GM10248 (cell line): ENCODE measurements around the gene TMEM217.

Experiments used
- CTCF ChIA-PET: fragments of 300-600 bp; sonication (Branson Sonifier 250); formaldehyde crosslinking; extraction: SDS; loops from one replicate; lab custom pipeline; 2021; ENCODE audit warnings: antibody characterized with exemption; lab: Yijun Ruan, JAX
- POLR2A ChIA-PET: fragments of 350-650 bp; sonication (Branson Sonifier 250); formaldehyde crosslinking; extraction: SDS; loops from one replicate; lab custom pipeline; 2020; ENCODE audit warnings: antibody characterized with exemption; lab: Yijun Ruan, JAX
- DNase-seq: peaks from one replicate; pipeline ENCODE4 v3.0.0; 2012; ENCODE audit errors: extremely low spot score
- CTCF ChIP-seq: IDR thresholded peaks from 2 replicates; pipeline ENCODE4 v1.5.1; 2012; ENCODE audit warnings: mild to moderate bottlenecking, low read depth; ENCODE audit errors: extremely low read depth, missing control alignments, control extremely low read depth

The TMEM217 gene

GRCh38 chr6:37260444-37260843, 2.5 kb upstream of the TMEM217 start:
- POLR2A ChIA-PET = no interaction called here
- CTCF ChIA-PET = interaction anchor here (0.5 kb wide), 1 partner anchor 673 kb away, joined by 3 read pairs; no protein-coding TSS in a partner anchor
- DNase-seq = no peak
- no peak for TF ChIP-seq CTCF

GRCh38 chr6:37260040-37260439, 2.1 kb upstream of the TMEM217 start:
- POLR2A ChIA-PET = no interaction called here
- CTCF ChIA-PET = interaction anchor here (1.3 kb wide), 1 partner anchor 9 kb away, joined by 3 read pairs; no protein-coding TSS in a partner anchor
- DNase-seq = peak; percentile 38
- TF ChIP-seq CTCF = no peak

GRCh38 chr6:37259191-37259590, 1.2 kb upstream of the TMEM217 start:
- DNase-seq = no peak
- ChIA-PET POLR2A (interaction anchor here (0.7 to 1.8 kb wide), 3 partner anchors 13 to 19 kb away, joined by 3 to 4 read pairs (median 3); no protein-coding TSS in a partner anchor), CTCF (interaction anchor here (1.3 to 1.8 kb wide), 2 partner anchors 8 to 49 kb away, joined by 3 to 6 read pairs; no protein-coding TSS in a partner anchor)
- TF ChIP-seq CTCF = no peak

- no peak for TF ChIP-seq CTCF
- no peak for DNase-seq
- ChIA-PET CTCF (interaction anchor here (0.8 to 2.0 kb wide), 7 partner anchors 7 to 407 kb away, joined by 3 to 6 read pairs (median 4); no protein-coding TSS in a partner anchor), POLR2A (interaction anchor here (0.7 to 2.1 kb wide), 7 partner anchors 11 to 364 kb away, joined by 3 to 8 read pairs (median 4); no protein-coding TSS in a partner anchor)
These were observed 611 bp upstream of the TMEM217 start for GRCh38 chr6:37258405-37259105.

- no peak for DNase-seq
- TF ChIP-seq CTCF = no peak
- ChIA-PET POLR2A (interaction anchor here (0.6 to 2.1 kb wide), 6 partner anchors 9 to 34 kb away, joined by 3 to 8 read pairs (median 4); no protein-coding TSS in a partner anchor), CTCF (interaction anchor here (0.8 to 2.0 kb wide), 9 partner anchors 9 to 406 kb away, joined by 3 to 6 read pairs (median 4); no protein-coding TSS in a partner anchor)
These were observed 667 bp downstream of the TMEM217 start for GRCh38 chr6:37257320-37257633.

GRCh38 chr6:37256692-37257319, 1.1 kb downstream of the TMEM217 start:
- TF ChIP-seq CTCF = no peak
- no peak for DNase-seq
- CTCF ChIA-PET = interaction anchor here (0.9 to 2.0 kb wide), 8 partner anchors 8 to 406 kb away, joined by 3 to 6 read pairs (median 4); no protein-coding TSS in a partner anchor
- POLR2A ChIA-PET = interaction anchor here (0.6 to 2.1 kb wide), 6 partner anchors 9 to 33 kb away, joined by 3 to 8 read pairs (median 4); no protein-coding TSS in a partner anchor
